Hepatocyte (in vitro differentiated cells): Measurements from ENCODE around the gene NINJ1. TPM values are rescaled to one million over a fixed set of nuclear protein-coding genes. Genes with fewer than 3 reads are reported as not detected.

ENCODE experiments used
- DNase-seq: peaks from one replicate; pipeline ENCODE4 v3.0.0-alpha.2; 2016; ENCODE audit warnings: low spot score
- H2AFZ ChIP-seq: fragments of 200-600 bp; sonication (generic); 2 replicates; pipeline ENCODE4 v1.6.0; 2016; ENCODE audit warnings: antibody characterized with exemption, mild to moderate bottlenecking
- H3K27ac ChIP-seq: fragments of 200-600 bp; sonication (generic); 2 replicates; pipeline ENCODE4 v1.5.1; 2016; ENCODE audit warnings: mild to moderate bottlenecking
- H3K27me3 ChIP-seq: fragments of 200-600 bp; sonication (generic); 2 replicates; pipeline ENCODE4 v1.6.1; 2016
- H3K36me3 ChIP-seq: fragments of 200-600 bp; sonication (generic); replicated peaks from 2 replicates; pipeline ENCODE4 v1.5.1; 2016; ENCODE audit warnings: low read depth; ENCODE audit not compliant: insufficient read depth
- H3K4me1 ChIP-seq: fragments of 200-600 bp; sonication (generic); 2 replicates; pipeline ENCODE4 v1.5.1; 2016; ENCODE audit warnings: mild to moderate bottlenecking, moderate library complexity; ENCODE audit not compliant: insufficient read depth
- H3K4me2 ChIP-seq: fragments of 200-600 bp; sonication (generic); 2 replicates; pipeline ENCODE4 v1.6.0; 2016
- H3K4me3 ChIP-seq: fragments of 200-600 bp; sonication (generic); 2 replicates; pipeline ENCODE4 v1.5.1; 2016; ENCODE audit warnings: mild to moderate bottlenecking
- H3K79me2 ChIP-seq: fragments of 200-600 bp; sonication (generic); 2 replicates; pipeline ENCODE4 v1.6.0; 2017; ENCODE audit warnings: mild to moderate bottlenecking
- H3K9me2 ChIP-seq: fragments of 200-600 bp; sonication (generic); replicated peaks from 2 replicates; pipeline ENCODE4 v1.6.0; 2017; ENCODE audit warnings: mild to moderate bottlenecking; ENCODE audit not compliant: insufficient read depth
- H3K9me3 ChIP-seq: fragments of 200-600 bp; sonication (generic); 2 replicates; pipeline ENCODE4 v1.5.1; 2016; ENCODE audit warnings: low read depth, mild to moderate bottlenecking
- H4K20me1 ChIP-seq: fragments of 200-600 bp; sonication (generic); 2 replicates; pipeline ENCODE4 v1.6.0; 2016; ENCODE audit warnings: mild to moderate bottlenecking; ENCODE audit not compliant: insufficient read depth, poor library complexity, severe bottlenecking
- EZH2 ChIP-seq: fragments of 200-600 bp; sonication (generic); IDR thresholded peaks from 2 replicates; pipeline ENCODE4 v1.6.1; 2016; ENCODE audit warnings: antibody characterized with exemption, mild to moderate bottlenecking, borderline replicate concordance
- EZH2phosphoT487 ChIP-seq: fragments of 200-600 bp; sonication (generic); IDR thresholded peaks from one replicate; pipeline ENCODE4 v1.6.1; 2018; ENCODE audit warnings: antibody characterized with exemption, mild to moderate bottlenecking, low read depth, moderate library complexity; ENCODE audit not compliant: unreplicated experiment, severe bottlenecking
- WGBS: methylation state at CpG from one replicate; pipeline ENCODE4 v1.1.6; 2016; ENCODE audit warnings: low lambda C conversion rate; ENCODE audit errors: missing lambda C conversion rate; 5-methylcytosine and 5-hydroxymethylcytosine counted together
- polyA plus RNA-seq: library from polyadenylated mRNA; unstranded; fragments of >200 nt; fragmentation: Nextera tagmentation; extraction: Ambion mirVana; gene quantifications from 2 replicates; pipeline ENCODE4 v1.2.1, GENCODE V29; 2016
- total RNA-seq: library from RNA; depleted of rRNA; stranded (reverse); fragments of >200 nt; gene quantifications from 2 replicates; pipeline ENCODE4 v1.2.3, GENCODE V29; 2014
- TF ChIP-seq, protein P1 (sequence below): fragments of 200-600 bp; sonication (generic); IDR thresholded peaks from 2 replicates; pipeline ENCODE4 v1.5.1; 2016; ENCODE audit warnings: antibody characterized with exemption, mild to moderate bottlenecking; ENCODE audit not compliant: poor library complexity

NINJ1 gene
- total and polyA plus RNA-seq, 2 experiments from 2014 or later = 55.4 to 135 TPM

- TF ChIP-seq, protein P1, sequence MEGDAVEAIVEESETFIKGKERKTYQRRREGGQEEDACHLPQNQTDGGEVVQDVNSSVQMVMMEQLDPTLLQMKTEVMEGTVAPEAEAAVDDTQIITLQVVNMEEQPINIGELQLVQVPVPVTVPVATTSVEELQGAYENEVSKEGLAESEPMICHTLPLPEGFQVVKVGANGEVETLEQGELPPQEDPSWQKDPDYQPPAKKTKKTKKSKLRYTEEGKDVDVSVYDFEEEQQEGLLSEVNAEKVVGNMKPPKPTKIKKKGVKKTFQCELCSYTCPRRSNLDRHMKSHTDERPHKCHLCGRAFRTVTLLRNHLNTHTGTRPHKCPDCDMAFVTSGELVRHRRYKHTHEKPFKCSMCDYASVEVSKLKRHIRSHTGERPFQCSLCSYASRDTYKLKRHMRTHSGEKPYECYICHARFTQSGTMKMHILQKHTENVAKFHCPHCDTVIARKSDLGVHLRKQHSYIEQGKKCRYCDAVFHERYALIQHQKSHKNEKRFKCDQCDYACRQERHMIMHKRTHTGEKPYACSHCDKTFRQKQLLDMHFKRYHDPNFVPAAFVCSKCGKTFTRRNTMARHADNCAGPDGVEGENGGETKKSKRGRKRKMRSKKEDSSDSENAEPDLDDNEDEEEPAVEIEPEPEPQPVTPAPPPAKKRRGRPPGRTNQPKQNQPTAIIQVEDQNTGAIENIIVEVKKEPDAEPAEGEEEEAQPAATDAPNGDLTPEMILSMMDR = no peak
- no peak for TF ChIP-seq EZH2
- no peak for TF ChIP-seq EZH2phosphoT487
- H3K9me3 ChIP-seq = no peaks in the 10 kb centered on the region
- H3K4me3 ChIP-seq = no peak overlapping the region
- H3K27me3 ChIP-seq = no peaks in the 10 kb centered on the region
- H3K79me2 ChIP-seq = no peaks in the 10 kb centered on the region
- WGBS = 91% methylated on average over 20 of the region's 20 CpGs
- H3K4me2 ChIP-seq = no peak overlapping the region
- no peaks in the 10 kb centered on the region for H4K20me1 ChIP-seq
- H3K4me1 ChIP-seq = no peaks in the 10 kb centered on the region
- no peak overlapping the region for H3K27ac ChIP-seq
- H3K36me3 ChIP-seq = no peaks in the 10 kb centered on the region
- no peaks in the 10 kb centered on the region for H3K9me2 ChIP-seq
- DNase-seq = no peak
- H2AFZ ChIP-seq = no peak overlapping the region
These were observed 38.8 kb upstream of the NINJ1 start for GRCh38 chr9:93172666-93173364.

DNA sequence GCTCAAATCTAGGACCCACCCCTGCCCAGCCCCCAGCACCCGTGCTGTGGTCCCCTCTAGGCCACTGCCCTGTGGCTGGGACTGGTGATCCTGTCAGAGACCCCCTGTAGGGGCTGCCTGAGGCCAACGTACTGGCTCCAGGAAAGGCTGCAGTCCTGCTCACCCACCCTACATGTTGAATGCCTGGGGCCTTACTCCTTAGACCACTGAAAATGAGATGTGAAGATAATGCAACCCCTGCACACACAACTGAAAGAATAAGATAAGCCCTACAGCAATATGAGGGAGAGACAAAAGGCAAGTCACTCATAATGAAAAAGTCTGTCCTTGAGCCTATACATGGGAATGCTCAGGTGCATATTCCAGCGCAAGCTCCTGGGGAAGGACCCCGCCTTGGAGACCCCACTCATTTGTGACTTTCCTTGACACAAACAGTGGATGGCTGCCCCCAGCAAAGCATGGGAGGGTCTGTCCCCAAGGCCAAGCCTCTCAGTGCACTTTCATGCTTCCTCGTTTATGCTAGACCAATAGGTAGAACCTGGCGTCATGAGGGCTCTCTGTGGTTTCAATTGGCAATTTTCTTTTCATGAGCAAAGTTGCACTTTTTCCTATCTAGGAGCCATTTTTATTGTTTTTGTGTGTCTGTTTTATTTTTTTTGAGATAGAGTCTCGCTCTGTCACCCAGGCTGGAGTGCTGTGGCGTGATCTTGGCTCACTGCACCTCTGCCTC, 37.4 kb upstream of the NINJ1 start:
- H2AFZ ChIP-seq = no peak overlapping the region
- no peaks in the 10 kb centered on the region for H3K79me2 ChIP-seq
- H3K4me2 ChIP-seq = no peak overlapping the region
- H3K9me3 ChIP-seq = no peaks in the 10 kb centered on the region
- H3K4me1 ChIP-seq = no peaks in the 10 kb centered on the region
- H3K36me3 ChIP-seq = no peaks in the 10 kb centered on the region
- TF ChIP-seq, protein P1 = no peak
- TF ChIP-seq EZH2 (no peak), EZH2phosphoT487 (no peak)
- no peak for DNase-seq
- no peaks in the 10 kb centered on the region for H4K20me1 ChIP-seq
- H3K27me3 ChIP-seq = no peaks in the 10 kb centered on the region
- no peak overlapping the region for H3K4me3 ChIP-seq
- H3K9me2 ChIP-seq = no peaks in the 10 kb centered on the region
- WGBS = 89% methylated on average over 8 of the region's 8 CpGs
- H3K27ac ChIP-seq = no peak overlapping the region

GRCh38 chr9:93170571-93170970, 36.5 kb upstream of the NINJ1 start:
- Histone ChIP-seq H3K4me2 (no peak overlapping the region), H2AFZ (no peak overlapping the region), H3K27me3 (no peaks in the 10 kb centered on the region), H3K36me3 (no peaks in the 10 kb centered on the region), H4K20me1 (no peaks in the 10 kb centered on the region), H3K9me3 (no peaks in the 10 kb centered on the region), H3K79me2 (no peaks in the 10 kb centered on the region), H3K9me2 (no peaks in the 10 kb centered on the region), H3K4me1 (no peaks in the 10 kb centered on the region), H3K4me3 (no peak overlapping the region), H3K27ac (no peak overlapping the region)
- DNase-seq = no peak
- 88% methylated on average over 8 of the region's 8 CpGs for WGBS
- TF ChIP-seq EZH2 (no peak), EZH2phosphoT487 (no peak)
- TF ChIP-seq, protein P1 = no peak
